Erythroblast (primary cell): ENCODE data around the gene BBS4.

ENCODE experiments used
- GATA1 ChIP-seq: IDR thresholded peaks from 2 replicates; pipeline ENCODE4 v1.6.1; 2011; ENCODE audit warnings: low read depth, mild to moderate bottlenecking, control low read depth, low read length, moderate library complexity
- POLR2A ChIP-seq: IDR thresholded peaks from 2 replicates; pipeline ENCODE4 v1.6.1; 2011; ENCODE audit warnings: mild to moderate bottlenecking, low read length

GRCh38 chr15:72727154-72727553 is 41.1 kb downstream of the BBS4 start:
- TF ChIP-seq POLR2A: no peak
- TF ChIP-seq GATA1: no peak
